NCI-H748 (cell line): Measurements from ENCODE around the gene GP9.
A peak's percentile ranks its signal among the peaks of the same experiment; 100 is the strongest.
"Not testable (repeated sequence)": the region's sequence is repeated elsewhere in the genome, so short reads cannot be mapped to it uniquely, and the experiment has no call there.

Experiments
- DNase-seq: peaks from one replicate; lab custom pipeline; 2025; ENCODE audit not compliant: unreplicated experiment; lab: John Stamatoyannopoulos, UW

GP9 gene

DNA sequence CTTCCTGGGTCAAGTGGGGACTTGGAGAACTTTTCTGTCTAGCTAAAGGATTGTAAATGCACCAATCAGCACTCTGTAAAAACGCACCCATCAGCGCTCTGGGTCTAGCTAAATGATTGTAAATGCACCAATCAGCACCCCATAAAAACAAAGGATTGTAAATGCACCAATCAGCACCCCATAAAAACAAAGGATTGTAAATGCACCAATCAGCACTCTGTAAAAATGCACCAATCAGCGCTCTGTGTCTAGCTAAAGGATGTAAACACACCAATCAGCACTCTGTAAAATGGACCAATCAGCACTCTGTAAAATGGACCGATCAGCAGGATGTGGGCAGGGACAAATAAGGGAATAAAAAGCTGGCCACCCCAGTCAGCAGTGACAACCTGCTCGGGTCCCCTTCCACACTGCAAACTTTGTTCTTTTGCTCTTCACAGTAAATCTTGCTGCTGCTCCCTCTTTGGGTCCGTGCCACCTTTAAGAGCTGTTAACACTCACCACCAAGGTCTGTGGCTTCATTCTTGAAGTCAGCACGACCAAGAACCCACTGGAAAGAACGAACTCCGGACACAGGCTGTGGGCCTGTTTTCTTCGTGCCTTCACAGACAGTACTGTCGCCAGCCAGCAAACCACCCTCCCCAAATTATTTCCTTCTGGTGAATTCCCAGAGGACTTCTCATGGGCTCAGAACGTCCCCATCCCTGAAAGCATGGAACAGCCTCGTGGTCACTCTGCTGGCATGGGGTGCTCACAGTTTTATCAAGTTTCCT, 8.9 kb downstream of the GP9 start:
- not testable (repeated sequence) for DNase-seq

DNA sequence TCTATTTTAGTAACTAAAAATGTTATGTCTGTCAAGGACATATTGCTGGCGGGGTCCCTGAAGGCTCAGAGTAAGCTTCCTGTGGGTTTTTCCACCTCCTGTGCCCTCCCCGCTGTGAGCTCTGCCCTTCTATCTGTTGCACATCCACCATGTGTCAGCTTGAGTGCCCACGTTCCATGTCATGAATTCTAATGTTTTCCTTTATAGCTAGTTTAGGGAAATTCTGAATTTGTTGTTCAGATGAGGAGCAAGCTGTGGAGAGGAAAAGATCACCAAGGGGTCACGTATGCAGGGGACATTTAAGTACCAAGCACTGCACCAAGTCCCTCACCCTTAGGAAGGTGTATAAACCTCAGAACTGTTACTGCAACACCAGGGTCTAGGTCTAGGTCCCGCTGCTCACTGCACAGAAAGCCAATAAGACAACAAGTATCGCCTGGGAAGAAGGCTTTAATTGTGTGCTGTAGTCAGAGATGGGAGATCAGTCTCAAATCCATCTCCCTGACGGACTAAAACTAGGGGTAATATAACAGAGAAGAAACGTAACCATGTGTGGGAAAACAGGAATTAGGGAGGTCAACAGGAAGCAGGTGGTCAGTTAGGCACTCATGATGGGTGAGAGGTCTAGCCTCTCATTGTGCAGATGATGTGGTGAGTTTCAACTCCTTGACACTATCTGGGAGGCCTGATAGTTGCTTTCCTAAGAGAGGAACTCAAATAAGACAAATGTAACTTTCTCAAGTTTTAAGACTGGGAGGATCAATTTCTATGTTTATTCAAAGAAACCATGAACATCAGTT, 9.7 kb downstream of the GP9 start:
- no peak for DNase-seq

DNA sequence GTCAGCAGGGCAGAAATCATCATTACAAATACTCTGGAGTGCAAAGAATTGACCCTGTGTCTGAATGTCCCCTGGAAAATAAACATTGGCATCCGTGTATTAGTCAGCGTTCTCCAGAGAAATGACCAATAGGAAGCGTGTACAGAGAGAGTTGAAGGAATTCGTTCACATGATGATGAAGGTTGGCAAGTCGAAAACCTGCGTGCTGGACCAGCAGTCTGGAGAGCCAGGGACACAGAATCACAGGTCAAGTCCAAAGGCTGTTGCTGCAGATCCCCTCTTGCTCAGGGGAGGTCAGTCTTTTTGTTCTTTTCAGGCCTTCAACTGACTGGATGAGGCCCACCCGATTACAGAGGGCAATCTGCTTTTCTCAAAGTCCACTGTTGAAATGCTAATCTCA, 16.6 kb downstream of the GP9 start:
- no peak for DNase-seq

DNA sequence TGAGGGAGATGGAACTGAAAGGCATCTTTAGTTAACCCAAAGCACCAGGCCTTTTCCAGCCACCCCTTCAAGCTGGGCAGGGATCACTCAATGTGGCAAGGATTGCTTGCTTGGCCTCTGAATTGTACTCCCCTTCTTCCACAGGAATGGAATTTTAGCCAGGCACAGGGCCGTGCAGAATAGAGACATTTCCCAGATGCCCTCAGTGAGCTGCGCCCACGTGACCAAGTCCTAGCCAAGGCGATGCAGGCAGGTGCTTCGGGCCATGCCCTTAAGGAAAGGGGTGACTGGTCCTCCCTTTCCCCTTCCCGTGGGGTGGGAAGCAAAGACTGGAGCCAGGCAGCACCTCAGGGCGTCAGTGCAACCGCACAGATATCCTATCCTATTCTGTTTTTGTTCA, 17.9 kb downstream of the GP9 start:
- DNase-seq: no peak

DNA sequence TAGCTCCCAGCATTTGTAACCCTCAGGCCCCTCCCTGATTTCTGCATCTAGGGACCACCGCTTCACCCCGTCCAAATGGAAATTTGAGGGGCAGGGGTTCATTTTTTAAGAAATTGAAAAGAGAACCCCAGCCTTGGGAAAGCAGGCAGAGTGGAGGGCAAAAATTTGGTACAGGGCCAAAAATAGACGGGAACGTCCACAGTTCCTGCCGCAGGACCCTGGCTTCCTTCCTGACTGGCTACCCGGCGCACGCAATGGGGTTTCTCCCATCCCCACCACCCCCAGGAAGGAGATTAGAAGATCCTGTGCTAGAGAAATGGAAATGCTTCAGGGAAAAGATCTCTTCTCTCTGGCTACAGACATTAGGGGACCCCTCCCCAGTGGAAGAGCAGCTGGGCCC, 20.9 kb downstream of the GP9 start:
- DNase-seq: no peak

DNA sequence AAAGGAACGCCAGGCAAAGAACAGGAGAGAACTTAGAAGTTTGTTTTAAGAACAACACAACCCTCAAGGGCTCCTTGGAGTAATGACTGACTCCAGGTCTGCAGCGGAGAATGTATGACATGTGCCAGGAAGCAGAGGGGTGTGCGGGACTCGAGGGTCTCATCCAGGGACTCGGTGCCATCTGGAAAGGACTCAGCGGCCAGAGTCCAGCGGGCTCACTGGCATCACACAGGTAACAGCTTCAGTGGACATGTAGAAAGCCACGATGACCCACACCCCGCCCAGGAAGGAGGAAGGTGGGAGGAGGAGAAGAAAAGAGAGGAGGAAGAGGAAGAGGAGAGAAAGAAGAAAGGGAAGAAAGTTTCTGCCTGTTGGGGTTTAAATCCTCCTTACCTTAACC, 21.4 kb downstream of the GP9 start:
- no peak for DNase-seq

DNA sequence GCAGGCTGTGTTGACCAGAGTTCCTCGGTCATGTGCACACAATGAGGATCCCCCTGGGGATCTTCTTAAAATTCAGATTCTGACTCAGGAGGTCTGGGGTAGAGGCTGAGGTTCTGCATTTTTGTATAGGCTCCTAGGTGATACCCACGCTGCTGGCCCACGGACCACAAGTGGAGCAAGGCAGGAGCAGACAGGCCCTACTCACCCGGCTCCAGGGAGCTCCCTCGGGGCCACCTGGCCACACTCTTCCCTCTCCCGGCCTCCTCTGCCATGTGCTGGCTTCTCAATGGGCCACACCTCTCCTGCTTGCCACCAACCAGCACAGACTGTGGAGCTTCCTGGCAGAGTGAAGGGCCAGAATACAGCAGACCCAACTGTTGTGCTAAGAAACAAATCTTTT, 23.9 kb downstream of the GP9 start:
- no peak for DNase-seq

DNA sequence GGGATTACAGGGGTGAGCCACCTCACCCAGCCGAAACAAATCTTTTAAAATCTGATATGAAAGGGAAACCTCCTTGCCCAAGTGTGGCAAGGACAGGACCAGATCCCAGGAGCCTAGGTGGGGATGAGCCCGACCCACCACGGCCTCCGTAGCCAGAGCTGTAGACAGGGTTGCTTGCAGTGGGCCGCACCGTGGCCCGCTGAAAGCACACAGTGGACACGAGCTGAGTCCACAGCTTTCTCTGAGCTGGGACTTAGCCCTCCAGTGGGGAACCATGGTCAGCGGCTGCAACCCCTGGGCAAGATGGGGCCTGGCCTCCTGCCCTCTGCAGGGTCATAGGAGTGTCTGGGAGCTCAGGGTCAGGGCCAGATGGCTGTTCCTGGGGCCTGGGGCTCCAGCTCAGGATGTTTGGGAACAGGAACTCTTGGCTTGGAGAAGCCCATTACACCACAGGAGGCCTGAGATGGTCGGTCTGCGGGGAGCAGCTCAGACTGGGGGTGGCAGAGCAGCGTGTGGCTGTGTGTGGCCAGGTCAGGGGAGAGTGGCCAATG, 24.7 kb downstream of the GP9 start:
- no peak for DNase-seq

DNA sequence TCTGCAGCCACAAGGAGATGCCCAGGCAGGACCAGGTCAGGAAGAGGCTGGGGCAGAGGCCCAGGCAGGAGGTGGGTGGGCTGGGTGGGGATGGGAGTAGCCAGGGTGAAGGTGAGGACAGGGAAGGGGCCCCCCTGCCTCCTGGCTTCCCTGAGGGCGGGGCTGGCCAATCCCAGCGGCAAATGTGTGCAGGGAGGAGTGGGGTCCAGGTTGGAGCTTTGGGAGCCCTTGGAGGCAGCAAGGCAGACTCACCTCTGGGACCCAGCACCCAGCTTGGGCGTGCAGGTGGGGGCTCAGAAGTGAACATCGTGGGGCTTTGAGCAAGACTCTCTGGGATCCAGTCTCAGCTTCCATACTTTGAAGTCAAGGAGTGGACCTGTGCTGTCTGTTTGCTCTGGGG, 25.2 kb downstream of the GP9 start:
- no peak for DNase-seq

DNA sequence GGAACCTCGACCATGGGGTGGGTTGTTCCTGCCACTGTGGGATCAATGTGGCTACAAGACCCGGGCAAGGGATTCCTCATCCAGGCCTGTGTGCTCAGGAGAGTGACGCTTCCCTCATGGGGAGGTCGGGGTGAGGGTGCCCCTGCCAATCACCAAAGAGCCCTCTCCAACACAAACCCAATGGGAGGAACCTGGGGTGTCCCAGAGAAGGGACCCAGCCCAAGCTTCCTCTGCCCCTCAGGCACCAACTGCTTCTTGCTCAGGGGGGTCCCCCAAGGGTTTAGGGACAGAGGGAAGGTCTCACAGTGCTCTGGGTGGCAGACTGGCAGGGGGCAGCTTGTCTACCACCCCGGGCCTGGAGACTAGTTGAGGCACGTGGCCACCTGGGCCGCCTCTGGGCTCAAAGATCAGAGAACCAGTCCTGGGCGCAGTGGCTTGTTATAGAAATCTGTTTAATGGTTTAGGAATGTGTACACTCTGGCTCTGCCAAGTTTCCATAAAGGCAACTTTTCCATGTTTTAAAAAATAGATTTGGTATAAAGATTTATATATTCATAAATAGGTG, 26.6 kb downstream of the GP9 start:
- DNase-seq: no peak

DNA sequence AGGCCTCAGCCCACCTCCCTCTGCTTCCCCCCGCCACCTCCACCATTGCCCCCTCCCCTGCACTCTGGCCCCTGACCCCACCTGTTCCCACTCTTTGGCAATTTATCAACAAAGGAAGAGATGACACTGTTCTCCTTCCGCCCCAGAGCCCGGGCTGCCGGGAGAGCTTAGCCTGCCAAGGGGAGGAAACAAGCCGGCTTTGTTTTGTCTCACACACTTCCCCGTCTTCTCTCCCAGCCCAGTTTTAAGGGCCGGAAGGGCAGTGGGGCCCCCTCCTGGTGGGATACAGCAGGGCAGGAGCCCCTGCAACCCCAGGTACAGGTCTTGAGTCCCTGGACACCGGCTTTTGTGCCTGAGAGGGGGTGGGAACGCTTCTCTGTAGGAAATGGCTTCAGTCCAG, 27.3 kb downstream of the GP9 start:
- peak; percentile 7 for DNase-seq

DNA sequence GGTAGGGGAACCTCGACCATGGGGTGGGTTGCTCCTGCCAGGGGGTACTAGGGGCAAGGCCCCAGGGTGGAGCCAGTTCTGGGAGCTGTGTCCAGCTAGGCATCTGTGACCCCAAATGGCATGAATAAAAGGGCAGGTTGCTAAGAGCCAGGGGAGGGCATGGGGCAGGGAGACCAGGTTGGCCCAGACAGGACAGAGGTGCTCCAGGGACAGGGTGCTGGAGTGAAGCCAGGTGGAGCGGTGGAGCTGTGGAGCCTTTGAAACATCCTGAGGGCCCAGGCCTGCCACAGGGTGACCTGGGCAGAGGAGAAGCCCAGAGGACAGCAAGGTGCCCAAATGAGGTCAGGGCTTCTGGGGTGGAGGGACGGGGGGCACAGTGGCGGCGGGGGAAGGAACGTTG, 27.7 kb downstream of the GP9 start:
- DNase-seq: not testable (repeated sequence)

DNA sequence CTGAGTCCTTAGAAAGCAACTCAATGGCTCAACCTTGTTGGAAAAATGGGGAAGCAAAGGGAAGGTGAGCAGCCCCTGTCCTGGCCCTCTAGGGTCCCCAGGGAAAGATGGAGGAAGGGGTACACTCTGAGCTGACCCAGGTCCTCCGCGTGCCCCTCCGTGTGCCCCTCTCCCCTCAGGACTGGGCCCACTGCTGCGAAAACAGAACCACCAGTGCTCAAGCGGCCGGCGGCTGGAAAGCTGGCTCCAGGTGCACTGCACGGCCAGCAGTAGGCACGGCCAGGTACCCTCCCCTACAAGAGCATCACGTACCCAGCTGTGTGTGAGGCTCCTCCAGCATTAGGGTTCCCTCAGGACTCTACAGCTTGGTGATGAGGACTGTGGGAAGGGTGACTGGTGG, 34.7 kb downstream of the GP9 start:
- DNase-seq: no peak

DNA sequence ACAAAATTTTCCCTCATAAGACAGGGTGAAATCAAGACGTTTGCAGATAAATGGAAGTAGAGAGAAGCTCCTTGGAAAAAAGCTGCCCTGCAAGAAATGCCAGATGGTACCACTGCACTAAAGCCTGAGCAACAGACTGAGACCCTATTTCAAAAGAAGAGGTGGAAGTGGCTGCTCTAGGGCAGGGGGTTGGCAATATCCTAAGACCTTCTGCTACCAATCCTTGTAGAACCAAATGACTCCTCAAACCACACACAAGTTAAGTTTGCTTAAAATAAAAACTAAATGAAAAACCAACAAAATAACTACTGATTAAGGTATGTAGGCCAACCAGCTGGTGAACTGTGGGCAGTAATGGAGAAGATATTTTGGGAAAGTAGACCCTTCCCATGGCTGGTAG, 39.7 kb downstream of the GP9 start:
- DNase-seq: no peak

DNA sequence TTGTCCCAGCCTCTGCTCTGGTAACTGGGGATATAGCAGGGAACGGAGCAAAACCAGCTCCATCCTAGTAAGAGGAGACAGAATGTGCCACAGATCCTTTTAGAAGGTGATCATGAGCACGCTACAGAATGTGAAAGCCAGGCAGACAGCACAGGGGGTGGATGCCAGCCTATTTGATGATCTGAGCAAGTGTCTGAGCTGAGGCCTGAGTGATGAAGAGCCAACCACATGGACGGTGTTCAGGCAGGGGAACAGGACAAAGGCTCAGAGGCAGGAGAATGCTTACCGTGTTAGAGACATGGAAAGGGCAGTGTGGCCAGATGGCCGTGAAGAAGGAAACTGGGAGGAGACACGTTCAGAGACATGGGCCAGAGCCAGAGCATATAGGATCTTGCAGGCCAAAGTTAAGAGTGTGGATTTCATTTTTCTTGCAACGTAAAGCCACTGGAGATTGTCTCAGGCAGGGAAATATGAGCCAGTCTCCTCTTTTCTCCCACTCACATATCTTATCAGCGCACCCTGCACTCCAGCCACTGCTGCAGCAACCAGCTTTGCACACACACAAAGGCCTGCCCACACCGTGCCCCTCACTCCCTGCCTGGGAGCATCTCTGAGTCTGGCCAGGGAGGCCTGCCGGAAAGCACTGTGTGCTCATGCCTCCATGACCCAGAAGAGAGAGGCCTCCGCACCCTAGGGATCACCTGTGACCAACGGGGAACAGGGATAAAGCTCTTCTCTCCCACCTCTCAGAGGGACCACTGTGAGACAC, 41.0 kb downstream of the GP9 start:
- DNase-seq: no peak

DNA sequence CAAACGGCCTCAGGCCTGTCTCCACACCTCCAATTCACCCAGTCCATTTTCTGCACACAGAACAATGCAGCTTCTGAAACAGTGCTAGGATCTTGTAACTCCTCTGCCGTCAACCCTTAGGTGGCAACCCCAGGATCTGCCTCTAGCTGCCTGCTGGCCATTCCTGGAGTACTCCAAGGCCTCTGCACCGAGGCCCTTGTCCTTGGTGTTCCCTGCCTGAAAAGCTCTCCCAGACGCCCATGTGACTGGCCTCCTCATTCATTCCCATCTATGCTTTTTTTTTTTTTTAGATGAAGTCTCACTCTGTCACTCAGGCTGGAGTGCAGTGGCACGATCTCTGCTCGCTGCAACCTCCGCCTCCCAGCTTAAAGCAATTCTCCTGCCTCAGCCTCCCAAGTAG, 42.7 kb downstream of the GP9 start:
- DNase-seq: no peak

DNA sequence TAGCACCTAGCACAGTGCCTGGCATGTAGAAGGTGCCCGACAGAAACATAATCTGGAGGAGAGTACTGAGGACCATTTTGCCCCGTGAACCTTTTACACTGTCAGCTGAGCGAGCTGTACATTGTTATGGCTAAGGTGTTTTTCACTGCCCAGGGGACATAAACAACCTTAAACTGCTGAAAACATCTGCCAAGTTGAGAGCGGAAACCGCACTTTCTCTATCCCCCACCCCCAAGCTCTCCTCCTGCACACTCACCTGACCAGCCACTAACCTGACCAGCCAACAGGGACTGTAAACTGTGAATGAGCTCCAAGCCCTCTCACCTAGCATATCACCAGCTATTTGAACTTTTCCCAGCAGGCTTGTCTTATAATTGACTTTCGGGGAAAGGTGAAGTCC, 43.5 kb downstream of the GP9 start:
- no peak for DNase-seq

DNA sequence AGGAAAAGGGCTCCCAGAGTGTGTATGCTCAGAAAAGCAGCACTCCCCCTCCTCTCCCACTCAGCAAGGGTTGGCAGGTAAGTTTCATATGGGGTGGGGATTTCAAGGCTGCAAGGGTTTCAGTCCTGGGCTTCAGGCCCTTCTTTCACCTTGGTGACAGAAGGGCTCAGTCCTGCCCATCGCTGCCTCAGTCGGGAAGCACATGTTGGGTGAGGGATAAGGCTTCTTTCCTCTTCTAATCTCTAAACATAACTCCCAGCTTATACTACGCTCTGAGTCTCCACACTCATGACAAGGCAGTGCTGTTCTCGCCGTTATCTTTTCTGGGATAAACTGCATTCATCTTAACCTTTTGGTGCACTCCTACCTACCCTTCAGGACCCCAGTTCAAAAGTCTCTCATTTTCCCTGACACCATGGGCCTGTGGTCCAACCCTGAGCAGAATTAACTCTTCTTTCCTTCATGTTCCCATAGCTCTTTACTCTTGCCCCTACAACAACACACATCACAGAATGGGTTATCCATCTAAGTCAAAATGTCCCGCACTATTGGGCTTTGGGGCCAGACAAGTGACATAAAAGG, 44.0 kb downstream of the GP9 start:
- no peak for DNase-seq

DNA sequence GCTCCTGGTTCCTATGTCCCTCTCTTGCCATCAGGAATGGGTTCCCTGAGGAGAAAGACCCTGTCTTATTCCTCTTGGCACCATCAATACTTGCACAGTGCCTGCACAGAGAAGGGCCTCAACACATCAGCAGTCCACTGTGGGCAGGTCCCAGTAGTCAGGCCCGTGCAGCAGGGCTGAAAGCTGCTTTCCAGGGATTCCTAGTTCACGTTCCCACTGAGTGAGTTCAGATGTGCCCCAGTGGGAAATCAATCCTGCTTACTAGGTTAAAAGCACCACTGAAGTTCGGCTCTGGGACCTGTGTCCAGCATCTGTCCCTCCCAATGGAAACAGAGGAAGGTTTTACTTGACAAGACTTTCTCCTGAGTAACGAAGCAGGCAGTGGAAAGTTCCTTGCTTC, 45.3 kb downstream of the GP9 start:
- no peak for DNase-seq

DNA sequence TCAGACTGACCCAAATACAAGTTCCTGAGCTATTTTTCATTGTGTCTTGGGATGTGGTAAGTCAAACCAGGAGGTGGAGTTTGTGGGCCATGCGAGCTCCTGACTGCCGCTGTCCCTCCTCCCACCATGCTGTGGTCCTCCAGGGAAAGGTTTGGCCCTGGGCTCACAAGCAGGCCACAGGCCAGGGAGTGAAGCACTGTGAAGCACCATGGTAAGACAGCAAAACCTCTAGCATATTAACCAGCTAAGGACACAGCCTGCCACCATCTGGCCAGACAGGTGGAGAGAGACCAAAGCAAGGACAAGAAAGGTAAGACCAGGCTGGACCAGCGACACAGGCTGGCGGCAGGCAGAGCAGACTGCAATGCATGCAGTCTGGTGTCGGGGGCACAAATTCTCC, 45.7 kb downstream of the GP9 start:
- DNase-seq: peak; percentile 1
